ENCODE data around the gene DDX59.

Gene DDX59

GRCh38 chr1:200628223-200628881 lies 41.4 kb downstream of the DDX59 start:
- DNase-seq = no peak

- no peak for DNase-seq
Observed at GRCh38 chr1:200627575-200628222, 42.0 kb downstream of the DDX59 start.

GRCh38 chr1:200626853-200627534 lies 42.7 kb downstream of the DDX59 start:
- no peak for DNase-seq

- DNase-seq = peak; percentile 52
Observed at GRCh38 chr1:200625381-200625824, 44.3 kb downstream of the DDX59 start.

- DNase-seq = no peak
Observed at GRCh38 chr1:200624679-200625335, 44.9 kb downstream of the DDX59 start.

GRCh38 chr1:200620273-200621131 lies 49.2 kb downstream of the DDX59 start, which contains the start of gene KIF14:
Gene KIF14 (minus strand): TSS chr1:200620751. CDS start chr1:200618723, 2,028 bp downstream.
- DNase-seq = peak; percentile 99

- no peak for DNase-seq
Observed at GRCh38 chr1:200619894-200620272, 49.8 kb downstream of the DDX59 start.

GRCh38 chr1:200610846-200611245 lies 58.9 kb downstream of the DDX59 start:
- no peak for DNase-seq

- no peak for DNase-seq
Observed at GRCh38 chr1:200602632-200603031, 67.1 kb downstream of the DDX59 start.

Data from hematopoietic multipotent progenitor cell treated with erythropoietin and hydrocortisone succinate and interleukin-3 and kit ligand, for 4 days (in vitro differentiated cells).